ENCODE results near the gene ZNF662. TPM values are rescaled to one million over a fixed set of nuclear protein-coding genes. Genes with fewer than 3 reads are reported as not detected.

ZNF662 gene
- total RNA-seq, 2 experiments from 2014 or later, result not detected

GRCh38 chr3:42868841-42869240 lies 37.1 kb upstream of the ZNF662 start:
- Histone ChIP-seq H3K4me3 (ENCODE audit: low read depth, low read length, poor library complexity, severe bottlenecking) (no peak overlapping the region), H3K27ac (ENCODE audit: low read depth, low read length, poor library complexity, severe bottlenecking) (no peak overlapping the region), H2AFZ (ENCODE audit: low read length) (no peak overlapping the region), H3K36me3 (ENCODE audit: insufficient read depth, low read length) (no peaks in the 10 kb centered on the region), H3K9me3 (ENCODE audit: low read length) (no peaks in the 10 kb centered on the region), H3K4me2 (ENCODE audit: low read length) (no peak overlapping the region), H3K4me1 (ENCODE audit: insufficient read depth, low read length, poor library complexity, severe bottlenecking) (no peaks in the 10 kb centered on the region), H4K20me1 (ENCODE audit: insufficient read depth, low read length) (no peaks in the 10 kb centered on the region), H3K79me2 (ENCODE audit: insufficient read depth, low read depth, low read length) (no peaks in the 10 kb centered on the region), H3K9me2 (ENCODE audit: insufficient read depth, low read length) (no peaks in the 10 kb centered on the region)
- intact Hi-C loops (cut with micrococcal nuclease; ENCODE audit: unreplicated experiment), result no loop called here
- ChIA-PET CTCF (ENCODE audit: unreplicated experiment) (no interaction called here), POLR2A (no interaction called here)
- no TSS peak for BruUV-seq (replicated peaks)
- TF ChIP-seq, protein P1, sequence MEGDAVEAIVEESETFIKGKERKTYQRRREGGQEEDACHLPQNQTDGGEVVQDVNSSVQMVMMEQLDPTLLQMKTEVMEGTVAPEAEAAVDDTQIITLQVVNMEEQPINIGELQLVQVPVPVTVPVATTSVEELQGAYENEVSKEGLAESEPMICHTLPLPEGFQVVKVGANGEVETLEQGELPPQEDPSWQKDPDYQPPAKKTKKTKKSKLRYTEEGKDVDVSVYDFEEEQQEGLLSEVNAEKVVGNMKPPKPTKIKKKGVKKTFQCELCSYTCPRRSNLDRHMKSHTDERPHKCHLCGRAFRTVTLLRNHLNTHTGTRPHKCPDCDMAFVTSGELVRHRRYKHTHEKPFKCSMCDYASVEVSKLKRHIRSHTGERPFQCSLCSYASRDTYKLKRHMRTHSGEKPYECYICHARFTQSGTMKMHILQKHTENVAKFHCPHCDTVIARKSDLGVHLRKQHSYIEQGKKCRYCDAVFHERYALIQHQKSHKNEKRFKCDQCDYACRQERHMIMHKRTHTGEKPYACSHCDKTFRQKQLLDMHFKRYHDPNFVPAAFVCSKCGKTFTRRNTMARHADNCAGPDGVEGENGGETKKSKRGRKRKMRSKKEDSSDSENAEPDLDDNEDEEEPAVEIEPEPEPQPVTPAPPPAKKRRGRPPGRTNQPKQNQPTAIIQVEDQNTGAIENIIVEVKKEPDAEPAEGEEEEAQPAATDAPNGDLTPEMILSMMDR (conservative IDR thresholded peaks at IDR 0.05; ENCODE audit: low read length), result no peak
- TF ChIP-seq EZH2phosphoT487 (IDR thresholded peaks at IDR 0.05; ENCODE audit: borderline replicate concordance, low read depth, low read length), result no peak
- no peak for DNase-seq (ENCODE audit: low spot score)

DNA sequence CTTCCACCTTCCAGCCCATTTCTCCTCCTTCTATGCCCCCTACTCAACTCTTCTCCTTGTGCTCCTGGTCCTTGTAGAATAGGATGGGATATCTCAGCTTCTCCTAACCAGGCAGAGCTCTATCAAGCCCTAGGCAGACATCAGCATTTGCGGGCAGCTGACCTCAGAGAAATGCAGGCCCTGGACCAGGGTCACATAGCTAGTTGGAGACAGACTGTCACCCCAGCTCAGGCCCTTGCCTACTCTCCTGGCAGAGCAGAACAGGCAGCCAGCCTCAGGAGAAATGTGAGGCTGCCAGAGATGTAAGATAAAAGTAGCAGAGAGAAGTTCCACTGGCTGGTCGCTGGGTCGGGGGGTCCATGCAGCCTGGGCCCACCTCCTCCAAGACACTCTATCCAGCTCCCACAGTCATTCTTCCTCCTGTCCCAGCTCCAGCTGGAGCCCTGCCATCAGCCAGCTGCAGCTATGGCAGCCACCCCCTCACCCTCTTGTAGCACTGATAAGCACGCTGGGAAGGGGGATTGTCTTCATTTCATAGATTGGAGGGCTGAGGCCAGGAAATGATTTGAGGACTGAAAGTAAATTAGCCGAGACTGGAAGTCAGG lies 34.2 kb upstream of the ZNF662 start:
- no peaks in the 10 kb centered on the region for H4K20me1 ChIP-seq (ENCODE audit: insufficient read depth, low read length)
- no peak overlapping the region for H2AFZ ChIP-seq (ENCODE audit: low read length)
- DNase-seq (ENCODE audit: low spot score), result no peak
- no peak overlapping the region for H3K27ac ChIP-seq (ENCODE audit: low read depth, low read length, poor library complexity, severe bottlenecking)
- CTCF ChIA-PET (ENCODE audit: unreplicated experiment), result no interaction called here
- intact Hi-C loops (cut with micrococcal nuclease; ENCODE audit: unreplicated experiment), result no loop called here
- no TSS peak for BruUV-seq (replicated peaks)
- H3K9me3 ChIP-seq (ENCODE audit: low read length), result no peaks in the 10 kb centered on the region
- POLR2A ChIA-PET, result interaction anchor here (0.7 kb wide), 1 partner anchor 8 kb away, joined by 3 read pairs; no protein-coding TSS in a partner anchor
- H3K4me3 ChIP-seq (ENCODE audit: low read depth, low read length, poor library complexity, severe bottlenecking), result no peak overlapping the region
- H3K9me2 ChIP-seq (ENCODE audit: insufficient read depth, low read length), result no peaks in the 10 kb centered on the region
- H3K4me1 ChIP-seq (ENCODE audit: insufficient read depth, low read length, poor library complexity, severe bottlenecking), result no peaks in the 10 kb centered on the region
- TF ChIP-seq EZH2phosphoT487 (IDR thresholded peaks at IDR 0.05; ENCODE audit: borderline replicate concordance, low read depth, low read length), result no peak
- TF ChIP-seq, protein P1 (conservative IDR thresholded peaks at IDR 0.05; ENCODE audit: low read length), result no peak
- H3K79me2 ChIP-seq (ENCODE audit: insufficient read depth, low read depth, low read length), result no peaks in the 10 kb centered on the region
- no peak overlapping the region for H3K4me2 ChIP-seq (ENCODE audit: low read length)
- no peaks in the 10 kb centered on the region for H3K36me3 ChIP-seq (ENCODE audit: insufficient read depth, low read length)

DNA sequence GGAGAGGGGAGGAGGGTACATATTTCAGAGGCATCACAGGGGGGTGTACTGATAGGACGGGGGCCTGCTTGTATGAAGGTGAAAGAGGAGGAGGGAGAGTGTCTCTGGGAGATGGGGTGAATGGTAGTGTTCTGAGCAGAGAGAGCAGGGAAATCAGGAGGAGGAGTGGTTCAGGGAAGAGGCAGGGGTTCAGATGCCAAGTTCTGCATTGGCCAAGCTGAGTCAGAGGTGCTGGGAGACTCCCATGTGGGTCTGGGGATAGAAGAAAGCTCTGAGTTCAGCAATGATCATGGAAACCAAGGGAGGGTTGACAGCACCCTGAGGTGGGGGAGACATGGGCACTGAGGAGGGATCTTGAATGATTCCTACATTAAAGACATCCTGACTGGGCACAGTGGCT lies 33.2 kb upstream of the ZNF662 start:
- Histone ChIP-seq H3K4me3 (ENCODE audit: low read depth, low read length, poor library complexity, severe bottlenecking) (no peak overlapping the region), H4K20me1 (ENCODE audit: insufficient read depth, low read length) (no peaks in the 10 kb centered on the region), H3K4me1 (ENCODE audit: insufficient read depth, low read length, poor library complexity, severe bottlenecking) (no peaks in the 10 kb centered on the region), H3K27ac (ENCODE audit: low read depth, low read length, poor library complexity, severe bottlenecking) (no peak overlapping the region), H3K36me3 (ENCODE audit: insufficient read depth, low read length) (no peaks in the 10 kb centered on the region), H3K4me2 (ENCODE audit: low read length) (no peak overlapping the region), H2AFZ (ENCODE audit: low read length) (no peak overlapping the region), H3K9me2 (ENCODE audit: insufficient read depth, low read length) (no peaks in the 10 kb centered on the region), H3K9me3 (ENCODE audit: low read length) (no peaks in the 10 kb centered on the region), H3K79me2 (ENCODE audit: insufficient read depth, low read depth, low read length) (no peaks in the 10 kb centered on the region)
- ChIA-PET POLR2A (no interaction called here), CTCF (ENCODE audit: unreplicated experiment) (no interaction called here)
- no TSS peak for BruUV-seq (replicated peaks)
- DNase-seq (ENCODE audit: low spot score), result no peak
- no peak for TF ChIP-seq EZH2phosphoT487 (IDR thresholded peaks at IDR 0.05; ENCODE audit: borderline replicate concordance, low read depth, low read length)
- TF ChIP-seq, protein P1 (conservative IDR thresholded peaks at IDR 0.05; ENCODE audit: low read length), result no peak
- intact Hi-C loops (cut with micrococcal nuclease; ENCODE audit: unreplicated experiment), result no loop called here

All from OCI-LY7 (cell line).